Heart left ventricle (tissue), 16 donors: ENCODE measurements around the gene IRF5. TPM values are rescaled to one million over a fixed set of nuclear protein-coding genes. Genes with fewer than 3 reads are reported as not detected.

Source experiments
- ATAC-seq, 4 donors: fragments of 200-7000 bp; cut with Tn5 transposase; one replicate each; pipeline ENCODE4 v1.9.1; 2020 to 2022; ENCODE audit warnings: moderate library complexity in 4 of 4, mild to moderate bottlenecking in 3 of 4, moderate number of reproducible peaks in 1 of 4
- DNase-seq, 5 donors: peaks; one replicate each; pipeline ENCODE4 v3.0.0-alpha.2; 2020
- H3K27ac ChIP-seq, 12 donors: fragments of 200-600 bp; sonication (generic) in 4 of 12; one replicate each; pipeline versions ENCODE4 v1.5.0 to v1.8.0; 2016 to 2022; ENCODE audit warnings: mild to moderate bottlenecking in 2 of 12
- H3K27me3 ChIP-seq, 9 donors: fragments of 200-600 bp; sonication (generic) in 2 of 9; one replicate each; pipeline versions ENCODE4 v1.5.1 to v1.8.0; 2016 to 2022; ENCODE audit warnings: mild to moderate bottlenecking in 3 of 9
- H3K36me3 ChIP-seq, 9 donors: fragments of 200-600 bp; sonication (generic) in 2 of 9; one replicate each; pipeline versions ENCODE4 v1.5.0 to v1.8.0; 2018 to 2022; ENCODE audit warnings: mild to moderate bottlenecking in 2 of 9
- H3K4me1 ChIP-seq, 12 donors: fragments of 200-600 bp; sonication (generic) in 4 of 12; one replicate each; pipeline versions ENCODE4 v1.5.0 to v1.8.0; 2016 to 2022; ENCODE audit warnings: mild to moderate bottlenecking in 3 of 12
- H3K4me3 ChIP-seq, 12 donors: fragments of 200-600 bp; sonication (generic) in 4 of 12; one replicate each; pipeline versions ENCODE4 v1.5.0 to v1.8.0; 2017 to 2022; ENCODE audit warnings: mild to moderate bottlenecking in 9 of 12, moderate library complexity in 4 of 12
- H3K9me3 ChIP-seq, 12 donors: fragments of 200-600 bp; sonication (generic) in 4 of 12; one replicate each; pipeline versions ENCODE4 v1.5.0 to v1.8.0; 2016 to 2022; ENCODE audit warnings: mild to moderate bottlenecking in 1 of 12
- POLR2A ChIP-seq, 2 donors: fragments of 450-650 bp; IDR thresholded peaks; one replicate each; pipeline ENCODE4 v1.6.1; 2017; ENCODE audit warnings: antibody characterized with exemption in 2 of 2, mild to moderate bottlenecking in 2 of 2, moderate library complexity in 2 of 2
- WGBS, 4 donors: extraction: QIAGEN DNeasy Blood & Tissue Kit in 2 of 4; methylation state at CpG; one replicate each; pipeline versions ENCODE4 v1.1.5 to v1.1.7; 2013 to 2018; 5-methylcytosine and 5-hydroxymethylcytosine counted together
- intact Hi-C, 10 donors: fragments of 100-400 bp; cut with DNase I; formaldehyde crosslinking; loops; one replicate each; pipeline versions ENCODE4 v1.11.1 to v1.14.2; 2022
- polyA plus RNA-seq, 2 donors: library from polyadenylated mRNA; stranded (reverse); fragments of 200-250 nt; gene quantifications; one replicate each; pipeline ENCODE4 v1.2.3, GENCODE V29; 2013
- total RNA-seq, 9 donors: library from RNA; depleted of rRNA in 2 of 9; stranded (reverse); fragments of >200 nt in 2 of 9; fragmentation: NEBNext Ultra II Directional in 3 of 9; extraction: Animal tissue kit (Norgen Biotek cat#: 25700) in 3 of 9; gene quantifications; one replicate each; pipeline versions ENCODE4 v1.1.0 to v1.2.4, GENCODE V29; 2016 to 2023
- TF ChIP-seq, protein P1 (sequence below), 12 donors: fragments of 200-600 bp; sonication (generic) in 4 of 12; IDR thresholded peaks; one replicate each; pipeline versions ENCODE4 v1.5.0 to v1.8.0; 2018 to 2022; ENCODE audit warnings: antibody characterized with exemption in 12 of 12, mild to moderate bottlenecking in 5 of 12
- donor health status: ischemic (EF 13 %, LVEDD 7.1; RV severe dilation, severe dysfunction).
- donor health status: healthy with polysubstance abuse.
- donor health status: DM: no; HTN: yes; CAD: no.
- donor health status: DM: no; HTN: no; CAD: no.
- donor health status: ischemic (EF 25% LVEDD 6.9; RV normal size, moderate dysfunction).
- donor health status: ischemic (EF 25% LVEDD 5.7; RV mildly dilated, moderate dysfunction).
- donor health status: healthy.
- donor health status: DM: yes; HTN: yes; CAD: no.
- donor health status: ischemic (EF 35%, LVEDD 5.7; RV mildly dilated, moderate dysfunction).
- donor health status: nonischemic (EF 11% LVEDD 7.7; RV severe dilation, severe dysfunction).
- donor health status: DM: yes; HTN: yes; CAD: no.
- donor health status: PGD.
- donor health status: ischemic (EF 29% LVEDD 5.4; RV normal size, mild dysfunction).
- donor health status: nonischemic (EF 23%, LVEDD 6.1; RV moderate dilation, normal function).

The IRF5 gene
- total and polyA plus RNA-seq, 11 donors = 1.2 to 15.4 (median 1.8) TPM

DNA sequence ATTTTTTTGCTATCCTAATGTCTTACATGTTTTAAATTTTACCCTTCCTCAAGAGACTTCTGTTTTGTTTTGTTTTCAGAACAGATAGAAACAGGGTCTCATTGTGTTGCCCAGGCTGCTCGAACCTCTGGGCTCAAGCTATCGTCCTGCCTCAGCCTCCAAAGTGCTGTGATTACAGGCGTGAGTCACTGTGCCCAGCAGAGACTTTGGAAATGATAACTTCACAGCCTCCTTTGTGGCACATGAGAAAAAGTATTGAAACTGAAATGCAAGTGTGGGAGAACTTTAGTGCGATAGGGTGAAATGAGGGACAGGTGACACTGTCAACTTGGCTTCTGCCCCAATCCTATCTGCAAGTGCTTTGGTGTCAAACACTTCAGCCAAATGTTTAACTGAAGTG, 21.6 kb downstream of the IRF5 start:
- no peak for DNase-seq
- Histone ChIP-seq H3K4me3 (no peak overlapping the region), H3K9me3 (no peaks in the 10 kb centered on the region), H3K4me1 (peaks cover 0 to 9% (median 0%) of the 10 kb centered on the region in 12 donors), H3K27ac (no peak overlapping the region), H3K36me3 (peaks cover 0 to 96% (median 84%) of the 10 kb centered on the region in 9 donors), H3K27me3 (no peaks in the 10 kb centered on the region)
- no peak for ATAC-seq
- intact Hi-C loops = no loop called here
- no peak for TF ChIP-seq POLR2A (IDR thresholded peaks at IDR 0.05)
- TF ChIP-seq, protein P1, sequence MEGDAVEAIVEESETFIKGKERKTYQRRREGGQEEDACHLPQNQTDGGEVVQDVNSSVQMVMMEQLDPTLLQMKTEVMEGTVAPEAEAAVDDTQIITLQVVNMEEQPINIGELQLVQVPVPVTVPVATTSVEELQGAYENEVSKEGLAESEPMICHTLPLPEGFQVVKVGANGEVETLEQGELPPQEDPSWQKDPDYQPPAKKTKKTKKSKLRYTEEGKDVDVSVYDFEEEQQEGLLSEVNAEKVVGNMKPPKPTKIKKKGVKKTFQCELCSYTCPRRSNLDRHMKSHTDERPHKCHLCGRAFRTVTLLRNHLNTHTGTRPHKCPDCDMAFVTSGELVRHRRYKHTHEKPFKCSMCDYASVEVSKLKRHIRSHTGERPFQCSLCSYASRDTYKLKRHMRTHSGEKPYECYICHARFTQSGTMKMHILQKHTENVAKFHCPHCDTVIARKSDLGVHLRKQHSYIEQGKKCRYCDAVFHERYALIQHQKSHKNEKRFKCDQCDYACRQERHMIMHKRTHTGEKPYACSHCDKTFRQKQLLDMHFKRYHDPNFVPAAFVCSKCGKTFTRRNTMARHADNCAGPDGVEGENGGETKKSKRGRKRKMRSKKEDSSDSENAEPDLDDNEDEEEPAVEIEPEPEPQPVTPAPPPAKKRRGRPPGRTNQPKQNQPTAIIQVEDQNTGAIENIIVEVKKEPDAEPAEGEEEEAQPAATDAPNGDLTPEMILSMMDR (IDR thresholded peaks at IDR 0.05) = no peak
- 90 to 95% (median 94%) methylated on average over 4 of the region's 4 CpGs for WGBS, 4 donors

DNA sequence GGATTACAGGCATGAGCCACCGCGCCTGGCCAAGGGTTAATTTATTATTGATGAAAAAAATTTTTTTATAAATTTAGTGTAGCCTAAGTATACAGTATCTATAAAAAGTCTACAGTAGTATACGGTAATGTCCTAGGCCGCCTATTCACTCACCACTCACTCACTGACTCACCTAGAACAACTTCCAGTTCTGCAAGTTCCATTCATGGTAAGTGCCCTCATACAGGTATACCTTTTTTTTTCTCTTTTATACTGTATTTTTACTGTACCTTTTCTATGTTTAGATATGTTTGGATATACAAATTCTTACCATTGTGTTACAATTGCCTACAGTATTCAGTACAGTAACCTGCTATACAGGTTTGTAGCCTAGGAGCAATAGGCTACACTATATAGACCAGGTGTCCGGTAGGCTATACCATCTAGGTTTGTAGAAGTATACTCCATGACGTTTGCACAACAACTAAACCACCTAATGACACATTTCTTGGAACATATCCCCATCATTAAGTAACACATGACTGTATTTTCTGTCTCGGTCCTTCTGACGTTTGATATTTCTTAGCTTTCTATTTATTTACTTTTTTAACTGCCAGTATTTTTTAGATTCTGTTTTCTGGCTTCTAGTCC, 23.4 kb downstream of the IRF5 start:
- 91 to 94% (median 93%) methylated on average over 8 of the region's 8 CpGs for WGBS, 4 donors
- ATAC-seq (no peak), DNase-seq (no peak)
- Histone ChIP-seq H3K27ac (no peak overlapping the region), H3K4me3 (no peak overlapping the region), H3K9me3 (no peaks in the 10 kb centered on the region), H3K27me3 (no peaks in the 10 kb centered on the region), H3K4me1 (peaks cover 0 to 9% (median 0%) of the 10 kb centered on the region in 12 donors), H3K36me3 (peaks cover 0 to 96% (median 82%) of the 10 kb centered on the region in 9 donors)
- TF ChIP-seq POLR2A (IDR thresholded peaks at IDR 0.05) = no peak
- TF ChIP-seq, protein P1 (IDR thresholded peaks at IDR 0.05) = no peak
- intact Hi-C loops = no loop called here

GRCh38 chr7:128962899-128963298, 25.2 kb downstream of the IRF5 start:
- ATAC-seq (no peak), DNase-seq (no peak)
- Histone ChIP-seq H3K27ac (peak overlapping the region in 1 of 12 donors; percentile 30), H3K4me1 (peaks cover 0 to 9% (median 0%) of the 10 kb centered on the region in 12 donors), H3K27me3 (no peaks in the 10 kb centered on the region), H3K9me3 (no peaks in the 10 kb centered on the region), H3K36me3 (peaks cover 0 to 96% (median 82%) of the 10 kb centered on the region in 9 donors), H3K4me3 (no peak overlapping the region)
- intact Hi-C loops = no loop called here
- TF ChIP-seq, protein P1 (IDR thresholded peaks at IDR 0.05) = no peak
- no peak for TF ChIP-seq POLR2A (IDR thresholded peaks at IDR 0.05)

DNA sequence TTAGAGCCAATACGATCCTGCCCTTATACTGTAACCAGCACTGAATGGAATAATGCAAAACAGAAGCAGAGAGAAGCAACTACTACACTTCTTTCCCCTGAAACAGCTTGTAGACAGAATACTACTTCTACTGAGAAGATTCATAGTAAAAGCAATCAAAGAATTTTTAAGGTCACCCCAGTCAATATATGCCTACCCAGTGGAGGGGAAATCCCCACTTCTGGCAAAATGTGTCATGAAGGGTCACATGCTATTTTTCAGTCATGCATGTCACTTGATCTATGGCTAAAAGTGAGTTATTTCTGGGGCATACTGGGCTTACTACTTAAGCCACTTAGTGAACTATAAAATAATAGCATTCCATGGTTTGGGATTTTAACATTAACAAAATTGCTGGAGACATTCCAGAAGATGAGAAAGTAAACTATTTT, 25.6 kb downstream of the IRF5 start:
- intact Hi-C loops = no loop called here
- Histone ChIP-seq H3K36me3 (peaks cover 0 to 96% (median 84%) of the 10 kb centered on the region in 9 donors), H3K4me1 (peaks cover 0 to 9% (median 0%) of the 10 kb centered on the region in 12 donors), H3K27me3 (no peaks in the 10 kb centered on the region), H3K27ac (peak overlapping the region in 1 of 12 donors; percentile 30), H3K4me3 (no peak overlapping the region), H3K9me3 (no peaks in the 10 kb centered on the region)
- no peak for ATAC-seq
- TF ChIP-seq POLR2A (IDR thresholded peaks at IDR 0.05) = no peak
- TF ChIP-seq, protein P1 (IDR thresholded peaks at IDR 0.05) = no peak
- no peak for DNase-seq
- 95 to 100% (median 98%) methylated on average over 1 of the region's 1 CpG for WGBS, 4 donors
